Ramos (cell line): ENCODE data around the gene ZNF451.

Experiments used
- in situ Hi-C: fragments of 300-500 bp; cut with MboI; formaldehyde crosslinking; loops from one replicate; pipeline ENCODE4 v1.14.3; 2022; ENCODE audit warnings: low sequenced_read_pairs; ENCODE audit not compliant: unreplicated experiment

Gene ZNF451

DNA sequence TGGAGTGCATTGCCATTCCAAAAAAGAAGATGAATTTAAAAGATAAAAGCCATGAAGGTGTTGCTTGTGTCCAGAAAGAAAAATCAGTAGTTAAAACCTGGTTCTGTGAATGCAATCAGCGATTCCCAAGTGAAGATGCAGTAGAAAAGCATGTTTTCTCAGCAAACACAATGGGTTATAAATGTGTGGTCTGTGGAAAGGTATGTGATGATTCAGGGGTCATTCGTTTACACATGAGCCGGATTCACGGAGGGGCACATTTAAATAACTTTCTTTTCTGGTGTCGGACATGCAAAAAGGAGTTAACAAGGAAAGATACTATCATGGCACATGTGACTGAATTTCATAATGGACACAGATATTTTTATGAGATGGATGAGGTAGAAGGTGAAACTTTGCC is 57.4 kb downstream of the ZNF451 start:
- in situ Hi-C loops: no loop called here

DNA sequence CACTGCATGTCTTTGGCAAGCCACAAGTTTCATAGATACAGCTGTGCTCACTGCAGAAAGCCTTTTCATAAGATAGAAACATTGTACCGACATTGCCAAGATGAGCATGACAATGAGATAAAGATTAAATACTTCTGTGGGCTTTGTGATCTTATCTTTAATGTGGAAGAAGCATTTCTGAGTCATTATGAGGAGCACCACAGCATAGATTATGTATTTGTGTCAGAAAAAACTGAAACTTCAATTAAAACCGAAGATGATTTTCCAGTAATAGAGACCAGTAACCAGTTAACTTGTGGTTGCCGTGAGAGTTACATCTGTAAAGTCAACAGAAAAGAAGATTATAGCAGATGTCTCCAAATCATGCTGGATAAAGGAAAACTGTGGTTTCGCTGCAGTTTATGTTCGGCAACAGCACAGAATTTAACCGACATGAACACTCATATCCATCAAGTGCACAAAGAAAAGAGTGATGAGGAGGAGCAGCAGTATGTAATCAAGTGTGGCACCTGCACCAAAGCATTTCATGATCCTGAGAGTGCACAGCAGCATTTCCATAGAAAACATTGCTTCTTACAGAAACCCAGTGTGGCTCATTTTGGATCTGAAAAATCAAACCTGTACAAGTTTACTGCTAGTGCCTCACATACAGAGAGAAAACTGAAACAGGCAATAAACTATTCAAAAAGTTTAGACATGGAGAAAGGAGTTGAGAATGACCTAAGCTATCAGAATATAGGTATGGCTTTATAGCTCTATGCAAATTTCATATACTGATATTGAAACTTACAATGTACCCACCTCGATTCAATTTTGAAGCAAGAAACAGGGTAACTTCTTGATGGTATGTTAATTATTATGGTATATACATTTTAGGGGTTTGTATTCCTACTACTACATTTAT is 58.2 kb downstream of the ZNF451 start:
- in situ Hi-C loops: no loop called here

DNA sequence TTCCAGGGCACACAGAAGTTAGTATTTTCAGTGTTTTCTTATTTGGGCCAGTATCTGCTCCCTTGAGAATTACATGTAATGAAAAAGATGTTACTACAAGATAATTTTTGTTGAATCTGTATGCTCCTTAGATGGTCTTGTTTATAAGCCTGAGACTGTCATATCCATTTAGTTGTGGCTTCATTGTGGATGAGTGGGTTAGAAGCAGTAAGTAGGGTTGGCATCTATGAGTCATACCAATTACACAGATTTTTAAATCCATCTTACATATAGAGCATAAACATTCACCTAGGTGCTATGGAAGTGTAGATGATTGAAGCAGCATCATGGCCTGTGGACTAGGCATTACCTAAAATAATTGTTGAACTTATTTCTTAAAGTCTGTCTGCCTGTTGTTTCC is 68.7 kb downstream of the ZNF451 start:
- in situ Hi-C loops: no loop called here

DNA sequence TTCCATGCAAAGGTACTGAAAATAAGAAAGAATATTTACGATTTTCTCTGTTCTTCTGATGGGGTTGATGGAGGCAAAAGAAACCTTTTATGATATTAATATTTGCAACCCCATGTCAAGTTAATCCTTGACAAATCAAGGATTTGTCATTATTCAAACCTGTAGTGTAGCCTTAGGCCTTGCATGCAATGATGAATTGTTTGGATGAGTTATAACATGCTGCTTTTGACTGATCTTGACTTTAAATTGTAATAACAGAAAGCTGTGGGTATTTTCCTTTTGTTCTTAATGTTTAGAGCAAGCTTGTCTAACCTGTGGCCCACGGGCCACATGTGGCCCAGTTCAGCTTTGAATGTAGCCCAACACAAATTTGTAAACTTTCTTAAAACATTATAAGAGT is 69.1 kb downstream of the ZNF451 start:
- in situ Hi-C loops: no loop called here

- in situ Hi-C loops: no loop called here
Observed at GRCh38 chr6:57162028-57162427, 72.0 kb downstream of the ZNF451 start.

GRCh38 chr6:57162516-57162915 is 72.5 kb downstream of the ZNF451 start:
- in situ Hi-C loops: no loop called here

DNA sequence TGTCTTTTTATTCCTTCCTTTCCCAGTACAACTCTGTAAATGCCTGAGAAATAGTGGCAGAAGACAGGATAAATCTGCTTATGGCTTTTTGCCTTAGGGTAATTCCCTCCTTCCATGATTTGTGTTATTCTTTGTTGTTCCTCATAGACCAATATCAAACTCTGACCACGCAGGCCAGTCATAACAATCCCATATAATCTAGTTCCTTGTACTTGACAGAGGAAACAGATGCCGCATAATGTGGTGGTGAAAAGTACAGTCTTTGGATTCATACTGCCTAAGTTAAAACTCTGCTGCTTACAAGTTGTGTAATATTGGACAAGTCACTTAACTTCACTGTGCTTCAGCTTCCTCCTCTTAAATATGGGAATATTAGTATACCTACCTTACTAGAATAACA is 74.0 kb downstream of the ZNF451 start:
- in situ Hi-C loops: no loop called here

DNA sequence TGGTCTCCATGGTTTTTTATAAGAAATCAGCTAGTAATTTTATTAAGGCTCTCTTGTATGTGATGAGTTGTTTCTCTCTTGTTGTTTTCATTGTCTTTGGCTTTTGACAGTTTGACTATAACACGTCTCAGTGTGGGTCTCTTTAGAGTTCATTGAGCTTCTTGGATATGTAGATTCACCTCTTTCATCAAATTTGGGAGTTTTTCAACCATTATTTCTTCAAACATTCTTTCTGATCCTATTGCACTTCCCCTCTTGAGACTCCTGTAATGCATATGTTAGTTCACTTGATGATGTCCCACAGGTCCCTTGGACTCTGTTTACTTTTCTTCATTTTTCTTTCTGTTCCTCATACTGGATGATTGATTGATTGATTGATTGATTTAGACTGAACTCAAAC is 75.1 kb downstream of the ZNF451 start:
- in situ Hi-C loops: no loop called here

DNA sequence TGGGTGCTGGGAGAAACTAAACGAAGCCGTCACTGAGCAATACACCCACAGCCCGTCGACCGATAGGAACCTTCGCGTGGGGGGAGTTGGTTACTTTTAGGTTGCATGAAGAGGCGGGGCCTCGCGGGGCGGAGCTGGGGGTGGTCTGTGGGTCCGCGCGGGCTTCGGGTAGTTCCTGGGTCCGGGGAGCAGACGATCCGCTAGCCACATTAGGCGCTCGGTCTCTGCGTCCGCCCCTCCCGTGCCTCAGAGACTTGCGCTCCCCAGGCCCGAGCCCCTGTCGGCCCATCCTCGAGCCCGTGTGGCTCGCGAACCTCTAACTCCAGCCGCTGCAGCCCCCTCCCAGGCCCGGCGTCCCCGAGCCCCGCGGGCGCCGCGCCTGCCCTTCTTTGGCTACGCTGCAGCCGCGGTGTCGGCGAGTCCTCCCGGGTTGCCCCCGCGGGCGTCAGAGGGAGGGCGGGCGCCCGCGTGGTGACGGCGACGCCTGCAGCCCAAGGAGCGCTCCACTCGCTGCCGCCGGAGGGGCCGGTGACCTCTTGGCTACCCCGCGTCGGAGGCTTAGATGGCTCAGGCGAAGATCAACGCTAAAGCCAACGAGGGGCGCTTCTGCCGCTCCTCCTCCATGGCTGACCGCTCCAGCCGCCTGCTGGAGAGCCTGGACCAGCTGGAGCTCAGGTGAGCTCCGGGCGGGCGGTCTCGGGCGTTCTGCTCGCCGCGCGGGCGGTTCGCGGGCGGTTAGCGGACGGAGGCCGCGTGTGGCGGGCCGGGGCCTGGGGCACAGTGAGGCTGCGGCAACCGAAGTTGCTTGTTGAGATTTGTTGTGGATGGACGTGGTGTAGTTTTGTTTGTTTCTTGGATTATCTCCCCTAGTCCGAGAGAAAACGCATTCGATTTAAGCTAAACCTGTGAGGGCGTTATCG is 82.4 kb downstream of the ZNF451 start, which contains the start of gene BAG2:
BAG2 (plus strand) TSS at position 191 of the 920 bp plus-strand sequence; CDS start at position 563, 372 bp downstream.
- in situ Hi-C loops: no loop called here

GRCh38 chr6:57173056-57173885 is 83.3 kb downstream of the ZNF451 start:
- in situ Hi-C loops: no loop called here

- in situ Hi-C loops: no loop called here
Observed at GRCh38 chr6:57173886-57174510, 84.0 kb downstream of the ZNF451 start.

DNA sequence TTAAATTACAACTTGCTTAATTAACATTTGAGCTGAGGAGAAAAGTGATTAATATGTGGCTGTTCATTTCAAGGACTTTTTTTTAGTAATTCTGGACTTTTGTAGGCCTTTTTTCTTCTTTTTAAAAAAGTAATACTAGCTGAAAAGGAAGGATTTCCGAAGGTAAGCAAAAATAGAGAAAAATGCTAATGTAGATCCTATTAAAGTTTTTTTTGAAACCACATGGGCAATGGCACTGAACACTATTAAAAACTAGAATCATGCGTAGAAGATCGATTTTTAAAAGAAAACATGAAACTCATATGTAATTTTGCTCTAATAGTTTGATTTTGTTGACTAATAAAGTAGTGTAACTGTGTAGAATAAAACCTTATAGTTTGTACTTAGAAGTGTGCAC is 84.5 kb downstream of the ZNF451 start:
- in situ Hi-C loops: no loop called here

DNA sequence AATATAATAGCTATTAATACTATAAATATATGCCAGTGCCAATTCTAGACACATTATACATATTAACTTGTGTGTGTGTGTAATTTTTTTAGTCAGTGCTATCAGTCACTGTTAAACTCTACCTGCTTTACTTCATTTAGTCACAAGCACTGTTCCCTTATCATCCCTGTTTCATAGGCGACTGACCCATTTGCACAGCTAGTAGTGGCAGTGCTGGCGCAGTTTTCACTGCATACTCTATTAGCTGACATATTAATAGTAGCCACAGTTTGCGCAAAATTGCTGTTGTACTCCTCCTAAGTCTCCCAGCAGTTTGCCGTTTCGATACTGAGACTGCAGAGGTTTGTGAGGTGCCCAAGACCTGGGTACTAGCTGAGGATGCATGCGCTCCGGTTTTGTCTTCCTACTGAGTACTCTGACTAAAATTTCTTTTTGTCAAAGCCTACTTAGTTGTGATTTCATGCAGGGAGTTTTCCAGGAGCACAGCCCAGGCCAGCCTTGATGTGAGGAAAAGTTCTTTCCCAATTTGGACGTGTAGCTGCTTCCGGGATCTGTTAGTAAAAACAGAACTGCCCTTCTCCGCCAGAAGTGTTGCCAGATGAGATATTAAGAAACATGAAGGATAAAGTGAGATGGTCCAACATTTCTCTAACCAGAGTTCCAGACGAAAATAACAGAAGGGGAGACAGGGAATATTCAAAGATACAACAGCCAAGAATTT is 87.7 kb downstream of the ZNF451 start:
- in situ Hi-C loops: no loop called here

DNA sequence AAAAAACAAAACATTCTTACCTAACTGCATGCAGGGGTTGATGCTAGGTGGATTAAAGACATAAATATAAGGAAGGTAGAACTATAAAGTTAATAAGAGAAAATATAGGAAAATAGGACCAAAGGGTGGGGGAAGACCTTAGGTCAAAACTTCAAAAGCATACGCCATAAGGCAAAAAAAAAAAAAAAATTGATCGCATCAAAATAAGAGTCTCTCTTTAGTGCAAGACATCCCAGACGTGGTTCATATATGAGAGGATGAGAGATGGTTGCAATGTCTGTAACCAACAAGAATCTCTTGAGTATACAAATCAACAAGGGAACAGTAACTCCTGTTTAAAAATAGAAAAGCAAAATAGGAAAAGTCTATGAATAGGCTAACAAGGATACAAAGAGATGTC is 90.6 kb downstream of the ZNF451 start:
- in situ Hi-C loops: no loop called here

- in situ Hi-C loops: no loop called here
Observed at GRCh38 chr6:57182017-57182432, 92.0 kb downstream of the ZNF451 start.

DNA sequence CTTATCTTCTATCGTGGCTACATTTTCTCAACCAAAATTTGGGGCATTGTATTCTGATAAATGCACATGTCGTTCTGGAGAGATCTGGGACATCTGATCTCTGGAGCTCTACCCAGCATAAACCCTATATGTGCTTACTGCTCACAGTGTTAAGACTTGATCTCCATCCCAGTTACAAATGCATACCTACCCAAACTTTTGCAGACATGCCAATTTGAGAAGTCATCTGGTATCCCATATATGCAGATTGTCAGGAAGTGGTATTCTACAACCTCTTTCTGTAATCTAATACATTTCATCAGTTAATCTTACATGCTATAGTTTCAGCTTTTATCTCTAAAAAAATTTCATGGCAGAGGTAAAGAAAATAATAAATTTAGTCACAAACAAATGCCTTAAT is 93.3 kb downstream of the ZNF451 start:
- in situ Hi-C loops: no loop called here

DNA sequence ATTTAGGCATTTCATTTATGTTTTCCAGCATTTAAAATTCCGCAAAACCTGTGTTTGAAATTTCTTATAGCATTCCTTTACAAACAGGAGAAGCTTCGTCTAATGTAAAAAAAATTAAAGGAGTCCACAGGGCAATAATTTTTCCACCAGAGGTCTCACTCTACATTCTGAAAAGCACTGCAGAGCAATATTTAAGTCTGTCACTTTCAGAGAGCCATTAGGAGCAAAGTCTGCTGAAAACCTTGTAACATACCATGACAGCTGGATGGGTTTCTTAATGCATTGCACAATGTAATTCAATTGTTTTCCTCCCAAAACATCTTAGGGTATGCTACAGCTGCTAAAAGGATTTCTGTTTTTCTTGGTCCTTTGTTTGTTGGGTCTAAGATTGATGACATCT is 100.2 kb downstream of the ZNF451 start:
- in situ Hi-C loops: no loop called here

GRCh38 chr6:57193177-57193576 is 103.2 kb downstream of the ZNF451 start:
- in situ Hi-C loops: no loop called here

DNA sequence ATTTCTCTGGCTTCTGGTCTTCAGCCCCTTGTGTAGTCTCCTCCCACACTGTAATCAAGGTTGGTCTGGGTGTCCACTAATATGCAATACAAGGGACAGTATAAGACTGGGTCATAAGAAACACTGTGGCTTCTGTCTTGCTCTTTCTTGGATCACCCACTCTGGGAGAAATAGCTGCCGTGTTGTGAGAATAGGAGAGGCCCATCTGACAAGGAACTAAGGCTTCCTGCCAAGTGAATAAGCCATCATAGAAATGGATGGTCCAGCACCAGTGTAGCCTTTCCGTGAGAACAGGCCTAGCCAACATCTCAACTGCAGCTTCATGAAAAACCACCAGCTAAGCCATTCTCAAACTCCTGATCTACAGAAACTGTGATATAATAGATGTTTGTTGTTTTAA is 105.5 kb downstream of the ZNF451 start:
- in situ Hi-C loops: no loop called here
